ENCODE results near the gene SLAMF9. TPM values are rescaled to one million over a fixed set of nuclear protein-coding genes. Genes with fewer than 3 reads are reported as not detected.
A peak's percentile ranks its signal among the peaks of the same experiment; 100 is the strongest.

SLAMF9 gene
- total RNA-seq, 1 donor from 2014 or later: not detected

GRCh38 chr1:159922511-159923202 lies 31.4 kb downstream of the SLAMF9 start:
- H3K4me3 ChIP-seq (ENCODE audit: low read depth, low read length): peak overlapping the region; percentile 76
- TF ChIP-seq, protein P1, sequence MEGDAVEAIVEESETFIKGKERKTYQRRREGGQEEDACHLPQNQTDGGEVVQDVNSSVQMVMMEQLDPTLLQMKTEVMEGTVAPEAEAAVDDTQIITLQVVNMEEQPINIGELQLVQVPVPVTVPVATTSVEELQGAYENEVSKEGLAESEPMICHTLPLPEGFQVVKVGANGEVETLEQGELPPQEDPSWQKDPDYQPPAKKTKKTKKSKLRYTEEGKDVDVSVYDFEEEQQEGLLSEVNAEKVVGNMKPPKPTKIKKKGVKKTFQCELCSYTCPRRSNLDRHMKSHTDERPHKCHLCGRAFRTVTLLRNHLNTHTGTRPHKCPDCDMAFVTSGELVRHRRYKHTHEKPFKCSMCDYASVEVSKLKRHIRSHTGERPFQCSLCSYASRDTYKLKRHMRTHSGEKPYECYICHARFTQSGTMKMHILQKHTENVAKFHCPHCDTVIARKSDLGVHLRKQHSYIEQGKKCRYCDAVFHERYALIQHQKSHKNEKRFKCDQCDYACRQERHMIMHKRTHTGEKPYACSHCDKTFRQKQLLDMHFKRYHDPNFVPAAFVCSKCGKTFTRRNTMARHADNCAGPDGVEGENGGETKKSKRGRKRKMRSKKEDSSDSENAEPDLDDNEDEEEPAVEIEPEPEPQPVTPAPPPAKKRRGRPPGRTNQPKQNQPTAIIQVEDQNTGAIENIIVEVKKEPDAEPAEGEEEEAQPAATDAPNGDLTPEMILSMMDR (IDR thresholded peaks at IDR 0.05; ENCODE audit: insufficient read depth, low read length, poor library complexity, severe bottlenecking): no peak
- H3K27me3 ChIP-seq (ENCODE audit: control insufficient read depth, insufficient read depth, low read length): no peaks in the 10 kb centered on the region
- no peak for DNase-seq (ENCODE audit: low read depth)
- peaks cover 3% of the 10 kb centered on the region for H3K36me3 ChIP-seq (ENCODE audit: control insufficient read depth, insufficient read depth, low read length)

DNA sequence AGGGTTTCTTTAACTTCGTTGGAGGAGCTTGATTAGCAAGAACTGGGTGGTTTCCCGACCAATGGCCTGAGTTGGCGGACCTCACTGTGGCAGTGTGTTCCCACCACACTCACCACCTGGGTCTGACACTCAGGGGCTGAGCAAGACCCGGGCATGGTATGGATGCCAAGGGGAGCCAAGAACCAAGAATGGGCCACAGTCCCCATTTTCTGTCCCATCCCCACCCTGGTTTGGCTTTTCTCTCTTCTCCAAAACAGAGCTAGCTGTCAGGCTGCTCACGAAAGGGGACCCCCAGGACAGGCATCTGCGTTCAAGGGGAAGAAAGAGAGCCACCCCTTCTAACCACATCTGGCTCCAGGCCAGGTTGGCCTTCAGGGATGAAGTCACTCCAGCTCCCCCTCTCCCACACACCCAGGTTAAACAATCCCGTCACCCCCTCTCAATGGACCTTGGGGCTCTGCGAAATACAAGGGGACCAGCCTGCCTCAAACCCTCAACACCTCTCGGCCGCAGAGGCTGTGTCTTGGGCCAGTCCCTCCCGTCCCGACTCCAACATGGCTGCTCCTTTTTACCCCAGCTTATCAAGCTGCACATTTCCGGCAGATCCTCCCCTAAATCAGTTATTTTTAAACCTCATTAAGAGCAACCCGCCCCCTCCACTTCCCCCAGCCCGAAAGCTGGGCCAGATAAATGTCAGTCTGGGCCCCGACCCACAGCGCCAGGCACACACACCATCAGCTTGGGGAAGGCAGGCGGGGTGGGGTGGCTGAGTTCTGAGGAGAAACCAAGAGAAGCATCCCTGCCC lies 32.1 kb downstream of the SLAMF9 start:
- TF ChIP-seq, protein P1 (IDR thresholded peaks at IDR 0.05; ENCODE audit: insufficient read depth, low read length, poor library complexity, severe bottlenecking): no peak
- no peak for DNase-seq (ENCODE audit: low read depth)
- Histone ChIP-seq H3K36me3 (ENCODE audit: control insufficient read depth, insufficient read depth, low read length) (peaks cover 4% of the 10 kb centered on the region), H3K27me3 (ENCODE audit: control insufficient read depth, insufficient read depth, low read length) (no peaks in the 10 kb centered on the region), H3K4me3 (ENCODE audit: low read depth, low read length) (no peak overlapping the region)

DNA sequence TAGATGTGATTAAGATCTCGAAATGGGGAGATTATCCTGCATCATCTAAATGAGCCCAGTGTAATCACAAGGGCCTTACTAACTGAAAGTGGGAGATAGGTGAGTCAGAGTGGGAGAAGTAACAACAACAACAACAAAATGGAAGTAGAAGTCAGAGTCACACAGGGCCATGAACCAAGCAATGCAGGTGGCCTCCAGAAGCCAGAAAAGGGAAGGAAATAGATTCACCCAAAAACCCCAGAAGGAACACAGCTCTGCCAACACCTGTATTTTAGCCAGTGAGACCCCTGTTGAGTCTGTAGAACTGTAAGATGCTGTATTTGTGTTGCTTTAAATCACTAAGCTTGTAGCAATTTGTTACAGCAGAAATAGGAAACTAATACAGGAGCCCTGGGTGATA lies 32.8 kb downstream of the SLAMF9 start:
- TF ChIP-seq, protein P1 (IDR thresholded peaks at IDR 0.05; ENCODE audit: insufficient read depth, low read length, poor library complexity, severe bottlenecking): no peak
- peaks cover 4% of the 10 kb centered on the region for H3K36me3 ChIP-seq (ENCODE audit: control insufficient read depth, insufficient read depth, low read length)
- H3K27me3 ChIP-seq (ENCODE audit: control insufficient read depth, insufficient read depth, low read length): no peaks in the 10 kb centered on the region
- DNase-seq (ENCODE audit: low read depth): no peak
- no peak overlapping the region for H3K4me3 ChIP-seq (ENCODE audit: low read depth, low read length)

- Histone ChIP-seq H3K36me3 (ENCODE audit: control insufficient read depth, insufficient read depth, low read length) (peaks cover 4% of the 10 kb centered on the region), H3K4me3 (ENCODE audit: low read depth, low read length) (no peak overlapping the region), H3K27me3 (ENCODE audit: control insufficient read depth, insufficient read depth, low read length) (no peaks in the 10 kb centered on the region)
- no peak for DNase-seq (ENCODE audit: low read depth)
- TF ChIP-seq, protein P1 (IDR thresholded peaks at IDR 0.05; ENCODE audit: insufficient read depth, low read length, poor library complexity, severe bottlenecking): no peak
Measured at GRCh38 chr1:159920651-159921050, 33.4 kb downstream of the SLAMF9 start.

DNA sequence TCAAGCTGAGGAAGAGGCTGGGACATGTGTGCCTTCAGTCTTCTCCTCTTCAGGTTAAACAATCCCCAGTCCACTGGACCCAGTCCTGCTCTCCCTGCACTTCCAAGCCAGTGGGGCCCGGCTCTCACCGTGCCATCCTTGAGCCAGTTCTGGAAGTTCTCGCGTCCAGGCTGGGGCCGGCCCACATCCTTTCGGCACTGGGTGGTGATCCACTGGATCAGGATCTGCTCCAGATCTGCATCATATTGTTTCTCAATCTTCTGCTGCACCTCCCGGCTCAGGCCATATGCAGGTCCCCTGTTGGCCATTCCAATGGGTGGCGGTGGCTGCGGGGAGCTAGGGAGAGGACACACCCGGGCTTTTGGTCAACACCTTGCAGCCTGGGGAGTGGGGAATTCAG lies 33.8 kb downstream of the SLAMF9 start:
- Histone ChIP-seq H3K36me3 (ENCODE audit: control insufficient read depth, insufficient read depth, low read length) (peaks cover 4% of the 10 kb centered on the region), H3K27me3 (ENCODE audit: control insufficient read depth, insufficient read depth, low read length) (no peaks in the 10 kb centered on the region), H3K4me3 (ENCODE audit: low read depth, low read length) (no peak overlapping the region)
- TF ChIP-seq, protein P1 (IDR thresholded peaks at IDR 0.05; ENCODE audit: insufficient read depth, low read length, poor library complexity, severe bottlenecking): no peak
- DNase-seq (ENCODE audit: low read depth): no peak
